SH-SY5Y (cell line): Measurements from ENCODE around the gene TSSK2.

Experiments used
- GATA2 ChIP-seq: IDR thresholded peaks from 2 replicates; pipeline ENCODE4 v1.6.1; 2011; ENCODE audit warnings: mild to moderate bottlenecking, low read depth, low read length
- GATA3 ChIP-seq: IDR thresholded peaks from 2 replicates; pipeline ENCODE4 v1.6.1; 2011; ENCODE audit warnings: low read depth, mild to moderate bottlenecking, low read length, moderate library complexity

DNA sequence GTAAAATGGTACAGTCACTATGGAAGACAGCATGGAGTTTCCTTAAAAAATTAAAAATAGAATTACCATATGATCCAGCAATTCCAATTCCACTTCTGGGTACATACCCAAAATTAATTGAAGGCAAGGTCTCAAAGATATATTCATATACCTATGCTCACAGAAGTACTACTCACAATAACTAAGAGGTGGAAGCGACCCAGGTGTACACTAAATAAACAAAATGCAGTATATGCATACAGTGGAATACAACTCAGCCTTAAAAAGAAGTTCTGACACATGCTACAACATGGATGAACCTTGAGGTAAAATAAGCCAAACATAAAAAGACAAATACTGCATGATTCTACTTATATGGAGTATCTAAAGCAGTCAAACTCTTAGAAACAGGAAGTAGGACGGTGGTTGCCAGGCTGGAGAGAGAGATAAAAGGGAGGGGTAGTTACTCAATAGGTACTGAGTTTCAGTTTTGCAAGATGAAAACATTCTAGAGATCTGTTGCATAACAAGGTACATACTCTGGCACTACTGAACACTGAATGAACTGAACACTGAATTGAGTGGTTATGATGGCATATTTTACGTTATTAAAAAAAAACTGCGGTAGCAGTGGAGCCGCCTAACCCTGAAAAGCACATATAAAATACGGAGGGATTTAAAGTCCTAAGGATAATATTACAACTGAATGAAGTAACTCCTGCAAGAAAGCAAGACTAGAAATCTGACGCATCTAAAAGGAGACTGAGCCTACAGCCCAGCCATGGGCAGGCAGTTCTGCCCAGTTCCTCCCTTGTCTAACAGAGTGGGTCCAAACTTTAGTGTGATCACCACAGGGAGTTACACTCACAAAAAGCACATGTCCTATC, 21.7 kb upstream of the TSSK2 start:
- TF ChIP-seq GATA3 (no peak), GATA2 (no peak)
